Stimulated activated CD8-positive, alpha-beta memory T cell treated with anti-CD3 and anti-CD28 coated beads, Interleukin-2, amount 100 ng/mL, for 1 hour (primary cell): Measurements from ENCODE around the gene TMEM170A.
"Not testable (repeated sequence)": the region's sequence is repeated elsewhere in the genome, so short reads cannot be mapped to it uniquely, and the experiment has no call there.

ENCODE experiments used
- DNase-seq, 2 donors: peaks; one replicate each; pipeline ENCODE4 v3.0.0-alpha.2; 2020; ENCODE audit warnings: low read depth in 2 of 2

TMEM170A gene

GRCh38 chr16:75481475-75481874, 17.0 kb upstream of the TMEM170A start:
- DNase-seq: no peak

DNA sequence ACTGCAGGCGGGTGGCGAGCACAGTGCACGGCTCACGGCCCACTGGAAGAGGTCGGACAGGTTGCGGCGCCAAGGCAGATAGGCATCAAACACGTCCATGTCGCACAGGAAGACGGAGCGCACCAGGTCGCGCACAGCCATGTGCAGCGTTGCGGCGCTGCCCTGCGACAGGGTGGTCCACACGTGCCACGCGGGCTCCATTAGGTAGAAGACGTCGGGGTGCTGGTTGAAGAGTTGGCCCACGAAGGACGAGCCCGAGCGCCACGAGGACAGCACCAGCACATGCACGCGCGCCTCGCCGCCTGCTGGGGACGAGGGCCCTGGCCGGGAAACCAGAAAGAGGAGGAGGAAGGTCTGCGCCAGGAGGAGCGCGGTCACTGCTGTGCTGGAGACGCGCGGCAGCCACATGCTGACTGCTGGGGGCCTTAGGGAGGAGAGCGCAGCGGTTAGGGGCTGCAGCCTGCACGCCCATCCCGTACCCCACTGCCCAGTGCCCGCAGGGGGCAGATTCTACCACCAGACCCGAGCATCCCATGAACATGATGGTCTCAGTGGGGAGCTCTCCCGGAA, 15.0 kb upstream of the TMEM170A start:
- DNase-seq: no peak

DNA sequence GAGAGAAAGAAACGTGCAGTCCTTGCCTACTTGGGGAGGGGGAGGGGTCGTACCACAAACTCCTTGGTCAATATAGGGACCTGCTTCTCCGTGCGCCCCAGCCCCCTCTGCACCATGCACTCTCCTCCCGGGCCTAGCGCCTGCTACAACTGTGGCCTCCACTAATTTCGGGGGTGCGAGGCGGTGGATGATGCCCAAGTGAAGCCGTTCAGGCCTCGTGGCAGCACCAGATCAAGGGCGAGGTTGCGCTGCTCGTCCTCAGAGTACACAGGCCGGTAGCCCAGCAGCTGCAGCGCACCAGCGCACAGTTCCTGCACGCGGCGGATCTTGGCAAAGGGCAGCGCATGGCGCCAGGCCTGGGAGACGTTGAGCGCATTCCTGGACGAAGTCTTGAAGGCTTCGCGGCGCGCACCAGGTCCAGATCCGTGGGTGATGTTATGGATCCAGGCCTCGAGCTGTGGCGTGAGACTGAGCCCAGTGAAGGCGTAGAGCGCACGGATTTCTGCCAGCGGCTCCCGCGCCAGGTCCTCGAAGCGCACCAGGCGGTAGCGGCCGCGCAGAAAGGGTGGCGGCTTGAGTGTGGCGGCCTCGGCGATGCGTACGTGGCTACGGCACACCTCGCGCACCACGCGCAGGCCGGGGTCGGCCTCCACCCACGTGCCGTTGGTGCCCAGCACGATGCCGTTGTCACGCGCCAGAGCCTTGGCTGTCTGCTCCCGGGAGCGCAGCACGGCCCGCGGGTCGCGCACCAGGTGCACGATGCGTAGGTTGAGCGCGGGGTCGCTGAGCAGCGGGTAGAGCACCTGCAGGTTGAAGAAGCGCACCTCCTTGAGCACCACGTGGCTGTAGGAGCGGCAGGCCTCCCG, 14.2 kb upstream of the TMEM170A start:
- DNase-seq: no peak

DNA sequence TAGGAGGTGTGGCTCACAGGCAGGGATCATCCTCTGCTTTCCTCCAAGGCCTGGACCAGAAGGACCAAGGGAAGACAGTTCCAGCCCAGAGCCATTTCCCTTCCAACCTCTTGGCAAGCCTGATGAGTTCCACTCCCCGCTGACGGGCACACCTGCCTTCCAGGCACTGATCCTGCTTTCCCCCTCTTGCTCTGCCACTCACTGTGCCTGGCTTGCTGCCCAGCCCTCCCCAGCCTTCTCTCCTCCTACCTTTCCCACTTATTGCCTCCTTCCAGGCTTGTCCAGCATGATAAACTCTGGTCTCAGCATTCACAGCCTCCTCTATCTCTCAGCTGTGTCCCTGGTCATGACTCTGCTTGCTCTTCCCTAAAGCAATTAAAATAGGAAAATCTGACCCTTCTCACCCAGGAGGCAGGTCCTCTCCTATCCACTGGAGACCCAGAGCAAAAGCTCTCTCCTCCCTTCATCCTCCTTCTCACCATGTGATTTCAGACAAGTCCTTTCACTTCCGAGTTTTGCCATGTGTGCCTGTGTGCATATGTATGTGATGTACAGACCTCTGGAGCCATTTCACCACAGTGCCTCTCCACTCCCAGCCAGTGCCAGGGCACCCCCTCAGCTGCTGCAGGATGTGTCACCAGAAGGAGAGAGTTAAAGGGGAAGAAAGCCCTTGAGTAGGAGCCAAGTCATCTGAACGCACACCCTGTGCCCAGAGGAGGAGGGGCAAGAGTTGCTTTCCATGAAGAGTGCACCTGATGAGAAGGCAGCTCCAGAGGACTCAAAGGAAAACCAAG, 13.4 kb upstream of the TMEM170A start:
- DNase-seq: no peak

DNA sequence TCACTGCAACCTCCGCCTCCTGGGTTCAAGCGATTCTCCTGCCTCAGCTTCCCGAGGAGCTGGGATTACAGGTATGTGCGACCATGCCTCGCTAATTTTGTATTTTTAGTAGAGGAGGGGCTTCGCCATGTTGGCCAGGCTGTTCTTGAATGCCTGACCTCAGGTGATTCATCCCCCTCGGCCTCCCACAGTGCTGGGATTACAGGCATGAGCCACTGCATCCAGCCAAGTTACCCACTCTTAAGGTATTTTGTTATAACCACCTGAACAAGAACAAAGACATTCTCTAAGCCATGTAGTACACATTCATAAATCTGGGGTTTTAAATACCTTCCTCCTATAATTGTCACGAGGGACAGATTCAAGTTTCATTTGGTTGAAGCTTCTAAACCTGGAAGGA, 12.3 kb upstream of the TMEM170A start:
- no peak for DNase-seq

DNA sequence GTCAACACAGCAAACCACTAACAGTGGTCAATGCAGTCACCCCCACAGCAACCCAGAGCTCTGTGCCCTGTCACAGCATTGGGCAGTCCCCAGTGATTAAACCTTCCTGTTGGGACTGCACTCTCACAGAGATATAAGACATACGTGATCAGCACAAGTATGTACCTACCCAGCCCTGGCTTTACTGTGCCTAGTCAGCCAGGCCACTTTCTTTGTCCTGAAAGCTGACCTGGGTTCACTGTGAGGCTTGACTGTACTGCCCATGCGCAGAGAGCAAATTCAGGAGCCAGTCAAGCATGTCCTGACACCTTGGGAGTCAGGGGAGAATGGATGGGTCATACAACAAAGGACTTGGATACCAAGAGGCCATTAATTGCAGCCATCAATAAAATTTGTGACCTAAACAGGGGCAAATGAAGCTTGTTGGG, 10.9 kb upstream of the TMEM170A start:
- DNase-seq: no peak

DNA sequence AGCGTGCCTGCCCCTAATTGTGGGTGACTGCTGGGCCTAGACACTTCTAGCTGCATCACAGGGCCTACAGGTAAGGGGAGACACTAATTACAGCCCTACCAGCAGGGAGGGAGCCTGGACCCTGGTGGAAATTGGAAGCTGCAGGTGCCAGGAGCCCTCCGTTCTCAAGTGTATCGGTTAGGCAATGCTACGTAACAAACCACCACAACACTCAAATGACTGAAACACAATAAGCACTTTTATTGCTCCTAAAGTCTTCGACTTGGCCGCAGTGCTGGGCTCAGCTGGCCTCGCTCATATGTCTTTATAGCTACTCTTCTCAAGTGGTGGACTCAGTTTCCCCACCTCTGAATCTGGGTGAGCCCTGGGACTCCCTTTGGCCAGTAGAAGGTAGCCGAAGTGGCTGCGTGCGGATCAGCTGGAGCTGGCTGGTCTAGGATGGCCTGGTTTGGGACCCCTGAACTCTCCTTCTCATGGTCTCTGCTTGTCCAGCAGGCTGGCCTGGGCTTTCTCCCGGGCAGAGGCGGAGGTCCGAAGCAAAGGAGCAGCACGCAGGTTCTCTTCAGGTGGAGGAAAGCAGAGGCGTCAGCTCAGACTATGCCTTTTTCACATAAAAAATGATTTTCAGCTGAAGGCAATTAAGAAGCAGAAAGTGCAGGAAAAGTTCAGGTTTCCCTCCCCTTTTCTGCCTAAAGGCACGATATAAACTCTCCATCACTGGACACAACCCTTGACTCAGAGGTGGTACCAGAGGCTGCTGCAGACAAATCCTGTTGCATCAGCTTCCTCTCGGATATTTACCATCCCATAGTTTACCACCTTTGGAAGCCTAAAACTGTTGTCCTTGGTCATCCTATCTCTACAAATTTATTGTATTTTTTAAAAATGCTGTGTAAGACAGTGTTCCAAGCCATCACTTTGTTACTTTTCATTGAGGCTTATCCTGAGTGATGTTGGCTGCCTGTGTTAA, 8.7 kb upstream of the TMEM170A start:
- DNase-seq: no peak

- peak in 1 of 2 donors; percentile 9 for DNase-seq
Observed at GRCh38 chr16:75471723-75472633, 7.5 kb upstream of the TMEM170A start.

GRCh38 chr16:75466760-75467159, 2.3 kb upstream of the TMEM170A start:
- no peak for DNase-seq

DNA sequence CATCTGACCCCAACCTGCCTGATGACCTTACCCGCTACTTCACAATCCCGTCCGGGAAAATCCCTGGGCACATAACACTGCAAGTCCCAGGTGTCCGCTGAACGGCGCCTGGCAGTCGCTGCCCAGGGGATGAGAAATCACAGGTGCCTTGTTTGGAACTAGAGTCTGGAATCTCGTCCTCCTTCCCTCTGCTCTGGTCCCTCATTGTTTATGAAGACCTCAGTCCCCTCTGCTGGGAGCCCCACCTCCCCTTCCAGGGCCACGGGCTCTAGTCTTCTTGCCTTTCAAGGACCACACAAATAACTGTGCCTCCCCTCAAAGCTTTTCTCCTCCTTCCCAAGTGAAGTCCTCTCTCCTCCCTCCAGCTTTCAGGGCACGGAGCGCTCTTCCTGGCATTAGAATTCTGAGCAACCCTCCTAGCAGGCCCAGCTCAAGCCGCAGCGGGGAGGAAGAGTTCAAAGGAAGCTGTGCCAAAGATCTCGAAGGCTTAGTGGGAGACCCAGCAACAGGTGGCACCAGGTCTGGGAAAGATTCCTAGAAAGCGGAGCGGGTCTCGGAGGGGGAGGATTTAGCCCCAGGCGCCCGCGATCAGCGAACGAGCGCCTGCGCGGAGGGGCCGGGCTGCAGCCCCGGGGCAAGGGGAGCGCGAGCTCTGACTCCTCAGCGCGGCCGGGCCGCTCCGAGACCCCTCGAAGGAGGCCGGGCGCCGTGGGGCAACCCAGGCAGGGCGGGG, 934 bp downstream of the TMEM170A start:
- DNase-seq: peak in 1 of 2 donors; percentile 1

DNA sequence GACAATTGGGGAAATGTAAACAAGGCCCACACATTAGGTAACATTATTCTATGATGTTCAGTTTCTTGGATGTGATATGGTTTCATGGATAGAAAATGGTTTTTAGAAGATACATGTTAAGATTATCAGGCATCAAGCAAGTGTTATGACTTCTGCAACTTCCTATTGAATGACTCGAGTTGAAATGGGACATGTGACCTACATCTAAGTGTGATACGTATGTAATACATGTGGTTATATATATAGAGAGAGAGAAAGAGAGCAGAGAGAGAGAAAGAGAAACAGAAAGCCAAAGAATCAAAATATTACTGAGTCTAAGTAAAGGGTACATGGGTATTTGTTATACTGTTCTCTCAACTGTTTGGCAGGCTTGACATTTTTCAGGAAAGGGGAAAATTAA, 1.7 kb downstream of the TMEM170A start:
- DNase-seq: no peak

DNA sequence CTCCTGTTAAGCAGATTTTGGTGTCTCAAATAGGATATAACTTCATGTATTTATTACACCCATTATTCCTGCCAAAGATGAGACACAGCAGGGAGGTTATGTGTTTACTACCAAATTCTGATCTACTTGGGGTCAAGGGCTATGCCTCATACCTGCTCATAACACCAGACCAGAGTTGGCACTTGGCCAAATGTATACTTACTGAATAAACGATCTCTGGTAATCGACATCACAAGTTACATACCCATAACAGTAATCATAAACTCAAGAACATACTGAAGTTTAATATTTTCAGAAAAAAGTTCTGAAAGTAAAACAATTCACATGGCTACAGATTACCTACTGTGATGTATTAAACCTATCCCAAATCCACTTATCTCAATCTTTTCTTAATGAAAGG, 2.9 kb downstream of the TMEM170A start:
- no peak for DNase-seq

DNA sequence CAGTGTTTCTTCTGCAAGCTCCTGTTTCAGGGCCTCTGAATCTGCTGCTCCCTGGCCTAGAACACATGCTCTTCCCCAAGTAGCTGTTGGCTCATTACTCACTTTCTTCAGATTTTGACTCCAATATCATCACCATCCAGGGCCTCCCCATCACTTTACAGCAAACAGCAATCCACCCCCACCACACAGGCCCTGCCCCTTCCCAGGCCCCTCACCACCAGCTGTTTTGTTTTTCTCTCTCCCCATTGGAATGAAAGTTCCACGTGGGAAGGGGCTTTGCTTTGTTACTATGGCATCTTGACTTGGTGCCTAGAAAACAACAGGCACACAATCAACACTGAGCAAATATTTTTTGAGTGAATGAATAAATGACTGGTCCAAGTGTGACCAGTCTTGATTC, 4.0 kb downstream of the TMEM170A start:
- no peak for DNase-seq

- DNase-seq: no peak
Observed at GRCh38 chr16:75459691-75460090, 4.8 kb downstream of the TMEM170A start.

DNA sequence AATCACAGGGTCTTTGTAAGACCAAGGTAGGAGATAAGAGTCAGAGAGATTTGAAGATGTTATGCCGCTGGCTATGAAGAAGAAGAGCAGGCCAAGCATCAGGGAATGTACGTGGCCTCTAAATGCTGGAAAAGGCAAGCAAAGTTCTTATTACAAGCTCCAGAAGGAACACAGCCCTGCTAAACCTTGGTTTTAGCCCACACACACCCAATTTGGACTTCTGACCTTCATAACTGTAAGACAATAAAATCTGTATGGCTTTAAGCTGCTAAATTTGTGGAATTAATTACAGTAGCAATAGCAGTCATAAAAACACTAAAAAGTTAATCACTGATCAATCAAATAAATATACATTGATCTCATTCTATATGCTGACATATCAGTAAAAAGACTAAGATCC, 6.0 kb downstream of the TMEM170A start:
- DNase-seq: no peak

DNA sequence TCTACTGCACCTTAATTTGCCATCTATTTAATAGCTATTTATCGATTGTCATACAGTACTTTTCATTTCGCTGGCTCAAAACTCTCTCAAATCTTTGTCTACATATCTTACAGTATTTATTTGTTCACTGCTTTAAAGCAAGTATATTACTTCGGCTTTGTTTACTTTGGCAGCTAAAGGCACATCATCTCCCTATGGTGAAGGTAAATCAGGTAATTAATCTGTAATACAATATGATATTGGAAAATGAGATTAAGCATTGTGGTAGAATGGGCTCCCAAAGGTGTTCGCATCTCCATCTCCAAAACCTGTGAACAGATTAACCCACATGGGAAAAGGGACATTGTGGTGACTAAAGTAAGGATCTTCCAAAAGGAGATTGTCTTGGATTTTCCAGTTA, 6.5 kb downstream of the TMEM170A start:
- DNase-seq: no peak

GRCh38 chr16:75457485-75458021, 6.9 kb downstream of the TMEM170A start:
- no peak for DNase-seq

DNA sequence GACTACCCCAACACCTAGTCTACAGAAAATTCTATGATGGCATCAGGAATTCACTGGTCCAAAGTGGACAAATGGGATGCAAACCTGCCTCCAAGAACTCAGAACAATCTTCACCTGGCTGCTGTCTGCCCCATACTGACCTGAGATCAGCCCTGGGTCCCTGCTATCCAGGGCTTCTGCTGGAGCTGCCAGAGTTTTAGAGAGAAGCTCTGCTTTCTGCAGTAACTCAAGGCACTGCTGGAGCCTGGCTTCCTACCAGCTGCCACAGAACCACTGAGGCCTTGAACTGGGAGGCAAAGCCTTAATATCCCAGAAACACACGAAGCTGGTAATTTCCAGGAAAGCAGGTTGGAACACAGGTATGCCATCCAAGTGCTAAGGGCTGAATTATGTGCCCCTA, 7.5 kb downstream of the TMEM170A start:
- DNase-seq: no peak

- not testable (repeated sequence) for DNase-seq
Observed at GRCh38 chr16:75456486-75456885, 8.0 kb downstream of the TMEM170A start.
